GM15510 (cell line): ENCODE measurements around the gene TTC33.

ENCODE experiments used
- POLR2A ChIP-seq: IDR thresholded peaks from 3 replicates; pipeline ENCODE4 v1.6.1; 2011; ENCODE audit warnings: borderline replicate concordance; ENCODE audit not compliant: insufficient read length; ENCODE audit errors: extremely low read depth

The TTC33 gene

DNA sequence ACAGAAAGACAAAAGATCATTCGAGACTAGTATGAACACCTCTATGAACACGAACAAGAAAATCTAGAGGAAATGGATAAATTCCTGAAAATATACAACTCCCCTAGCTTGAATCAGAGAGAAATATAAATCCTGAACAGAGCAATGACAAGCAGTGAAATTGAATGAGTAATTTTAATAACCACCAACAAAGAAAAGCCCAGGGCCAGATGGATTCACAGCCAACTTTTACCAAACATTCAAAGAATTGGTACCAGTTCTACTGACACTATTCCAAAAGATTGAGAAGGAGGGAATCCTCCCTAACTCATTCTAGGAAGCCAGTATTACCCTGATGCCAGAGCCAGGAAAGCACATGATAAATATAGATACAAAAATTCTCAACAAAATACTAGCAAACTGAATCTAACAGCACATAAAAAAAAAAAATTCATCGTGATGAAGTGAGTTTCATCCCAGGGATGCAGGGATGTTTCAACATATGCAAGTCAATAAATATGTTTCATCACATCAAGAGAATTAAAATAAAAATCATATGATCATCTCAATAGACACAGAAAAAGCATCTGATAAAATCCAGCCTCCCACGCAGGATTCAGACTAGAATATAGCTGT lies 101.3 kb downstream of the TTC33 start:
- TF ChIP-seq POLR2A = no peak

- no peak for TF ChIP-seq POLR2A
These were observed 102.3 kb downstream of the TTC33 start for GRCh38 chr5:40653221-40654022.

GRCh38 chr5:40652441-40653220 lies 103.1 kb downstream of the TTC33 start:
- TF ChIP-seq POLR2A = no peak

- TF ChIP-seq POLR2A = no peak
These were observed 104.6 kb downstream of the TTC33 start for GRCh38 chr5:40651201-40651600.

DNA sequence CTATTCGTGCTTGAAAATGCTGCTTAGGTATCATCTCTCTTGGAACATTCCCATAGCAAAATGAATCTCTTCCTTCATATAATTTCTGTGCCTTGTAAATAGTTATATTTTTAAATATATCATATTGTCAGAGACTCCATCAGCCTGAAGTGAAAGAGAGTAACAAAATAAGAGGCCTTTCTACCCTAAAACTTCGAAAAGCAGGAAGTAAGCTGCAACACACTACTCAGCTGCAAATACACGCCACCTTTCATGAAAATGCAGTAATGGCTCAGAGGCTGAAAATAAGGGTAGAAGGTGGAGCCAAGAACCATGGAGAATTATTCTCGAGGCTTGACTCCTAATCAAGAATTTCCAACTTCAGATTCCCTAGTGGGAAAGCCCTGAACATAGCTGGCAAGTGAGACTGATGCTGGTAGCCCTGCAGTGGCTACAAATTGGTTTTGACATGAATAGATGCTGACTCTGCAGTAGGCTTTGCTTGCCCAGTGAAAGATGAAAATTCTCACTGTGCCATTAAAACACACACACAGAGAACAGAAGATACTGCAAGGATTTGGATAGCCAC lies 106.2 kb downstream of the TTC33 start:
- no peak for TF ChIP-seq POLR2A

DNA sequence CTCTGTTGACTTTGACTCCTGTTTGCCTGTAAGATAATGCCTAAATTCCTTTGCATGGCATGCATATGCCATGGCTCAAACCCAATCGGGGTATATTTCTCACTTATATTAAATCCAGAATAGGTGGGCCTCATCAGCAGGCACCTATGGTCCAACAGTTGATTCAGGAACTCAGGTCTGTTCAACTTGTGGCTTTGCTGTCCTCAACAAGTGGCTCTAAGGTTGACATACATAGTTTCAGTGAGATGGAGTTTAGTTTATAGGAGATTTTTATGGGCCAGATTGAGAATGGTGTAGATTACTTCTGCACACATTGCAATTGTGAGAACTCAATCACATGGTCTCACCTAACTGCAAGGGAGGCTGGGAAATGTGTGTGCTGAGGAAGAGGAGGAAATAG lies 107.6 kb downstream of the TTC33 start:
- TF ChIP-seq POLR2A = no peak

DNA sequence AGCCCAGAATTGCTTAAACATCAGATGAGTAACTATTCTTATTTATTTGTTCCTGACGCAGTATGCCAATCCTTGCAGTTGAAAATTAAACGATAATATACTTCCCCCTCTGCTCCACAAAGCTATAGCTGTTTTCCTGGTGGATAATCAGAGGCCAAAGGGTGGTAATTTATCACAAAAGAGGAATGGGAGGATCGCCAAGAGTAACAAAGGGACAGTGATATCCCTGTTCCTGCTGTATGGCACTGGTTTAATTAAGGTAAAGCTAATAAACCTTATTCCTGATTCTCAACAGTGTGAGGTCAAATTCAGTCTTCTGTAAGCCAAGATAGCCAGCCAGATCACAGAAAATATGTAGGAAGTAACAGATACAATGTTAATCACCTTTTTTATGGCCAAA lies 109.5 kb downstream of the TTC33 start:
- no peak for TF ChIP-seq POLR2A

DNA sequence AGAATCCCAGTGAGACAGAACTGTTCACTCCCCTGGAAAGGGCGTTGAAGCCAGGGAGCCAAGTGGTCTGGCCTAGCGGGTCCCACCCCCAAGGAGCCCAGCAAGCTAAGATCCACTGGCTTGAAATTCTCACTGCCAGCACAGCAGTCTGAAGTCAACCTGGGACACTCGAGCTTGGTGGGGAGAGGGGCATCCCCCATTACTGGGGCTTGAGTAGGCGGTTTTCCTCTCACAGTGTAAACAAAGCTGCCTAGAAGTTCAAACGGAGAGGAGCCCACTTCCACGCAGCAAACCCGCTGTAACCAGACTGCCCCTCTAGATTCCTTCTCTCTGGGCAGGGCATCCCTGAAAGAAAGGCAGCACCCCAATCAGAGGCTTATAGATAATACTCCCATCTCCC lies 121.2 kb downstream of the TTC33 start:
- TF ChIP-seq POLR2A = no peak

DNA sequence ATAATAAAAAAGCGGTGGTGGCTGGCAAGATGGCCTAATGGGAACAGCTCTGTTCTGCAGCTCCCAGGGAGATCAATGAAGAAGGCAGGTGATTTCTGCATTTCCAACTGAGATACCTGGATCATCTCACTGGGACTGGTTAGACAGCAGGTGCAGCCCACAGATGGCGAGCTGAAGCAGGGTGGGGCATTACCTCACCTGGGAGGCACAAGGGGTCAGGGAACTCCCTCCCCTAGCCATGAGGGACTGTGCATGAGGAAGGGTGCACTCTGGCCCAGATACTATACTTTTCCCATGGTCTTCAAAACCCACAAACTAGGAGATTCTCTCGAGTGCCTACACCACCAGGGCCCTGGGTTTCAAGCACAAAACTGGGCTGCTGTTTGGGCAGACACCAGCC lies 121.6 kb downstream of the TTC33 start:
- TF ChIP-seq POLR2A = no peak

DNA sequence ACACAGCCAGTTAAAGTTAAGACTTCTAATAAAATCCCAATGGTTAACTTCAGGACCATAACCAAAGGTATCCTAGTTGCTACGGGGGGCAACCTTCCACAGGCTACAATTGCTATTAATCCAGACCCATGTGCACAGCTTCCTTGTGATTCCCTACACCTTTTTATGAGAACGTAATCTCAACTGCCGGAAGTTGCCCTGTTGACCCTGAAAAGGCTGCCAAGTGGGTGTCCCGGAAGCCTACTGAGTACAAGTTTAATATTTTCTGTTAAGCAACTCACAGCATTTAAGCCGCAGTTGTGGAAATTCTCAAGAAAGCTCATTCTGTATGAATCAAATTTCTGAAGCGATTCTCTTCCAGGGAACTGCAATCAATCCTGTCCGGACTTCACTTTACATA lies 124.5 kb downstream of the TTC33 start:
- TF ChIP-seq POLR2A = no peak

- no peak for TF ChIP-seq POLR2A
These were observed 125.6 kb downstream of the TTC33 start for GRCh38 chr5:40630126-40630525.

DNA sequence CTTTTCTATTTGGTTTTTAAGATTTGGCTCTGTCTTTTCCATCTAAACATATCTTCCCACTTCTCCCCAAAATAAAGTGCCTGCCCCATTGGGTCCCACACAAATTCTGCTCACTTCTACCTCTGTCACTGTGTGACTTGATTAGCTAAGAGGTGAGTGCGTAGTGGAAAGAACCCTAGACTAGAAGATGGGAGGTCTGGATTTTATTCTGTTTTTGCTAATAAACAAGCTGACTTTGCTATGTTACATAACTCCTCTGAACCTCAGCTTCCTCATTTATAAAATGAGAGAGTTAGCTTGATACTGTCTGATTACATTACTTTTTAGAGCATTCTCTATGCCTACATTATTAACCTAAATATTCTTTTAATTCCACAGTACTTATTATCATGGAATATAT lies 127.4 kb downstream of the TTC33 start:
- no peak for TF ChIP-seq POLR2A

DNA sequence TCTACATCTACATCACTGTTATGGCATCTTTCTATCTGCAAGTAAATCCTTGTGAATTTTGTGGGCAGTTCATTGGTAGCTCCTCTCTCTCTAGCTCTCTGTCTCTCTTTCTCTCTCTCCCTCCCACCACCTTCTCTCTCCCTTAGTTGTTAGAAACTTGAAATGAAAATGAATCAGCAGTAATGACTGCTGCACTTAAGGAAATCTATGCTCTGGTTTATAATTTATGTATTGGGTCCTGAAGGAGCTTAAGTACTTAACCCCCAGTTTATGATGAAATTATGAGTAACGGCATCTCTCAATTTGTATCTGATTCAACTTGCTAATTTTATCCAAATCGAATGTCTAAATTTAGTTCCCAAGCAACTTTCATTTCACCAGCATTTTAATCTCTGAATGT lies 128.1 kb downstream of the TTC33 start:
- TF ChIP-seq POLR2A = no peak

GRCh38 chr5:40626801-40627200 lies 129.0 kb downstream of the TTC33 start:
- TF ChIP-seq POLR2A = no peak
